Measurements from ENCODE around the gene NEO1.
"Not testable (repeated sequence)": the region's sequence is repeated elsewhere in the genome, so short reads cannot be mapped to it uniquely, and the experiment has no call there.

Gene NEO1

GRCh38 chr15:73275862-73276261, 223.6 kb downstream of the NEO1 start:
- no peak for DNase-seq

- DNase-seq, result no peak
These were observed 230.5 kb downstream of the NEO1 start for GRCh38 chr15:73282567-73283365.

GRCh38 chr15:73283366-73283962, 231.2 kb downstream of the NEO1 start:
- DNase-seq, result no peak

GRCh38 chr15:73284090-73284716, 231.9 kb downstream of the NEO1 start:
- no peak for DNase-seq

- DNase-seq, result no peak
These were observed 234.0 kb downstream of the NEO1 start for GRCh38 chr15:73286311-73286710.

- DNase-seq, result peak; percentile 85
These were observed 234.8 kb downstream of the NEO1 start for GRCh38 chr15:73287019-73287418.

GRCh38 chr15:73291441-73291840, 239.2 kb downstream of the NEO1 start:
- DNase-seq, result no peak

- no peak for DNase-seq
These were observed 241.5 kb downstream of the NEO1 start for GRCh38 chr15:73293773-73294172.

- peak; percentile 60 for DNase-seq
These were observed 243.5 kb downstream of the NEO1 start for GRCh38 chr15:73295630-73296286.

GRCh38 chr15:73296609-73297353, 244.5 kb downstream of the NEO1 start:
- DNase-seq, result no peak

- peak; percentile 28 for DNase-seq
These were observed 246.4 kb downstream of the NEO1 start for GRCh38 chr15:73298522-73299245.

GRCh38 chr15:73300286-73300685, 248.0 kb downstream of the NEO1 start:
- not testable (repeated sequence) for DNase-seq

GRCh38 chr15:73303636-73304035, 251.4 kb downstream of the NEO1 start:
- no peak for DNase-seq

GRCh38 chr15:73305331-73306211, 253.3 kb downstream of the NEO1 start:
- DNase-seq, result peak; percentile 67

- no peak for DNase-seq
These were observed 256.0 kb downstream of the NEO1 start for GRCh38 chr15:73308305-73308704.

GRCh38 chr15:73313861-73314260, 261.6 kb downstream of the NEO1 start:
- DNase-seq, result no peak

GRCh38 chr15:73317651-73318462, 265.6 kb downstream of the NEO1 start:
- no peak for DNase-seq

GRCh38 chr15:73318463-73319351, 266.4 kb downstream of the NEO1 start:
- DNase-seq, result no peak

Data from inflammatory macrophage treated with lipopolysaccharide for 4 hours (primary cell).